ENCODE results near the gene SIPA1L2.

Gene SIPA1L2

DNA sequence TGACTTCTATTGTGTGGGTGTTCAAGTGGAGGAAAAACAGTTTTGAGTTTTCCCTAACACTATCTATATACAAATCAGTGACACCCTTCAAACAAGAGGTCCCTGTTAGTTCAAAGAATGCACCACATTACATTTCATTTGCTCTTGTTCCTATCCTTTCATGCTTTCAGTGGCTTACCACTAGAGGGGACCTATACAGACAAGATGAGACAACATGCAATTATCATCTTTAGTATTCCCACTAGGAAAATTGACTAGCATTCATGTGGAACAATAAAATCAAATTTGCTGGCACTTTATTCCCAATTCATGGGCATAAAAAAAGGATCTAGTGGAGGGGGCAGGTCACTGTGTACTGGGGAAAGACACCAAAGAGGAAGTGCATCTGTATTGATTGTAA, 13.3 kb upstream of the SIPA1L2 start:
- DNase-seq (ENCODE audit: low spot score) = no peak

DNA sequence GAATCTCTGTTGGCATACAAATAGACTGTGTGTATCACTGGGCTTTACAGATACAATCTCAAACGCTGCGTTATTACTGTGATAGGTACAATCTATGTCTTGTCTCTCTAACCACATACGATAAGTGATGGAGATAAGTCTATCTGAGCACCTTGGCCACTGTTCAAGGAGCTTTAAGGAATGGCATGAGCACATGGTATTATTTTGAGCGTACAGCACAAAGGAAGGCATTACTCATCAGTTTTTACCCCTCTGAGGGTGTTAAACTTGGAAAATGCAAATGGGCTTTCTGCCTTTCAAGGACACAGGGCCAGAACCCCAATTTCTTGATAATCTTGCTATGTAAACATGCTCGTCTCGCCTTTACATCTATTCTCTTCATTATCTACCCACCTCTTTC, 11.6 kb upstream of the SIPA1L2 start:
- no peak for DNase-seq (ENCODE audit: low spot score)

DNA sequence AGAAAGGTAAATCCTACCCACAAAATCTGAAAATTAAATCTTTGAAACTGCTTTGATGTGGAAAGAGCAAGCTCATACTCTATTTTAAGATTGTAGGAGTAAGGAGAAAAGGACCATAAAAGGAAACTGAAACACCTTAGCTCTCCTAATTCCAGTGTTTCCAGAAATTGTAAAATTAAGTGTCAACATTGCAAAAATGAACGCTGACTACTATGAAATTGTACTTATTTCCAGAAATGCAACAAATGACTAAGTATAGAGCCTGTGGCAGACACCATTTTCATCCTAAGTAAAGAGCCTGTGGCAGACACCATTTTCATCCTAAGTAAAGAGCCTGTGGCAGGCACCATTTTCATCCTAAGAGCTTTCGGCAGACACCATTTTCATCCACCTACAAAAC, 6.9 kb upstream of the SIPA1L2 start:
- DNase-seq (ENCODE audit: low spot score) = no peak

DNA sequence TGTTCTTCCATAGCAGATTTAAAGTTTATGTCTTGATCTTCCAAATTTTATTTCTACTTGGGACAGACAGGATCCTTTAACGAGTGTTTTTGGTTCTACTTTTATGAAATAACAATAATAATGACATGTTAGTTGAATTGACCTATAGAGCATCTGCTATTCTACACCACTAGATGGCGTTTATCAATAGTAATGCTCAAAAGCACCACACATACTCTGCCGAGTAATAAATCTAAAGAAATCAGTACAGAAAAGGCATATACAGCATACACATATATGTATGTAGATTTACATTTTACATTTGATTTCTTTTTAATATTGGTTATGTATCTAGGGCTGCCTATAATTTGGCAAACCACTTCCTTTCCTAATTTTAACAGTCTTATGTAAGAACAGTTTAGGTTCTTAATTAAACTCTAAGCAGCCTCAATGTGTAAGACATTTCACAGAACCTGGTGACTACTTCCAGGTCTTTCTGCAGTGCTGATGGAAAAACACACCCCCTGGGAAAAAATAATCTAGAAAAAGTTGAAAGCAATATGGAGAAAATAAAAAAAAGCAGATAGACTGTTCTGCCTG, 5.9 kb upstream of the SIPA1L2 start:
- DNase-seq (ENCODE audit: low spot score) = peak; percentile 80

DNA sequence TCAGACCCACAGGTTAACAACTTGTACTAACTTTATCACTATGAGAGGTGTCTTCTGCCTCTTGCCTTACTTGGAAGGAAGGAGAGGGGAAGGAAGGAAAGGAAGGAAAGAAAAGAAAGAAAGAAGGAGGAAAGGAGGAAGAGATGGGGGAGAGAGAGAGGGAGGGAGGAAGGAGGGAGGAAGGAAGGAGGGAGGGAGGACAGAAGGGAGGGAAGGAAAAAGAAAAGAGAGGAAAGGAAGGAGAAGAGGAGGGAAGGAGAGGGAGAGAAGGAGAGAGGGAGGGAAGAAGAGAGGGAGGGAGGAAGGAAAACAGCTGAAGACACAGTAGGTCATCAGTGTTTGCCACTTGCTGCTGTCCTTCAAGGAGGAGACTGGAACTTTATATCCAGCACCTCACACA, 5.3 kb upstream of the SIPA1L2 start:
- no peak for DNase-seq (ENCODE audit: low spot score)

GRCh38 chr1:232634096-232634495, 4.2 kb upstream of the SIPA1L2 start:
- no peak for DNase-seq (ENCODE audit: low spot score)

- DNase-seq (ENCODE audit: low spot score) = no peak
Measured at GRCh38 chr1:232630894-232631195, 912 bp upstream of the SIPA1L2 start.

DNA sequence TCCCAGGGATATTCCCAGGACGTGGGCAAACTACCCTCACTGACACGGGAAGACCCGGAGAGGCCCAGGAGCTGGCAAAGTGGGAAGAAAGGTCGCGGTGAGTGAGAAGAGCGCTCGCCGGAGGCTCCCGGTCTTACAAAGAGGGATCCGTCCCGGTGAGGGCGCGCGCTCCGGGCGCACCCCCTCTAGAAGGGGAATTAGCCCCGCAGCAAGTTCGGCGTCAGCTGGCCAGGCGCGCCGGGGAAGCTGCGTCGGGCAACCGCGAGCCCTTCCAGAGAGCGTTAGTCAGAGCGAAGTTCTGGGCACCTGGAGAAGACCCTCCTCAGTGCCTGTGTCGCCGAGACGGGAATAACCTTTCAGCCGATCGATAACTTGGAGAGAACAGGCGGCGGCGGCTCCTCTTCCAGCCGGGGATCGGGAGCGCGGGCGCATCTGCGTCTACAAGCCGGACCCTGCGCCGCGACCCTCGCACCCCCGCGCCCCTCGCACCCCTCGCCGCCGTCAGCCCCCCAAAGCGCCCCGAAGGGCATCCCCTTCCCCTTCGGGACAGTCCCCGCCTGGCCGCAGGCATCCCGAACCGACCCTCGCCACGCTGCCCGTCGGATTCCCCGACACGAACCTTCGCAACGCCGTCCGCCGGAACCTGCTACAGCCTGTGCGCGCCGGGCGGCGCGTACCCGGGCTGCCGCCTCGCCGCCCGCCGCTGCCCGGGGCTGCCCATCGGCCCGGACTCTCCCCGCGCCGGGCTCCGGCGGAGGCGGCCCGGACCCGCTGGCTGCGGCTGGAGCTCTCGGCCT, 485 bp downstream of the SIPA1L2 start:
- DNase-seq (ENCODE audit: low spot score) = peak; percentile 23

DNA sequence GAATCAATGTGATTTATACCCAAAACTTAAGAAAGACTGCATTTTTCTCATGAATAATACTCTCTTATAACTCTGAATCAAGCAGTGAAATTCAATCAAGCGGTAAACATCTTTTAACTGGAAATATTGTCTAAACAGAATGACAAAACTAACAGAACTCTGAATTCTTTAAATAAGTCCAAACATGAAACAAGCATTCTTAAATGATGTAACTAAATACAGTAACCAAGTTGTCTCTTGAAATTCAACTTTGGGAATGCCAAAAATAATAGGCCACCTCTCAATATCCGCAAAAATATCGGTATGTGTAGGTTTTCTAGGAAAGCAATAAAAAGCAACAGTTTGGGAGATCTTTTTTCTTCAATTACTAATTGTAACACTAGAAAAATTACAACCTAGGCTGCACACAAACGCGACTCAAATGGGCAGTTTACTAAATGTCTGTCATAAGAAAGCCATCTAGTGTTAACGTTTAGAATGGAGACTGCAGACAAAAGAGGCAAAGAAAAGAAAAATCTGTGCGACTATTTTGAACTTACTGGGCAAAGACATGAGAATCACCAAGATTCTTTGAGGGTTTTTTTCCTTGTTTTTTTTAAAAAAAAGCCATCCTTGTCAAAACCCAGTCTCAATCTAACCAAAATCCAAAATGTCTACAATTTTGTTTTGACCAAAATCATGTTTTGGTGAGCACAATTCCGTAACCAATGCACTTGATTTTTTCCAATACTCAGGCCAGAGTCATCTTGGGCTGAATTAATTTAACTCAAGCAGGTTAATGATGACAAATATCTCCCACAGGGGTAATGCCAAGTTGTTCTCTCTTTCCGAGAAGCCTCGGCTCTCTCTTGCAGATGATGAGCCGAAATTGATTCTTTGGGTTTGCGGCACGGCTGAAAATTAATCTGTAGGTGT, 1.3 kb downstream of the SIPA1L2 start:
- DNase-seq (ENCODE audit: low spot score) = no peak

DNA sequence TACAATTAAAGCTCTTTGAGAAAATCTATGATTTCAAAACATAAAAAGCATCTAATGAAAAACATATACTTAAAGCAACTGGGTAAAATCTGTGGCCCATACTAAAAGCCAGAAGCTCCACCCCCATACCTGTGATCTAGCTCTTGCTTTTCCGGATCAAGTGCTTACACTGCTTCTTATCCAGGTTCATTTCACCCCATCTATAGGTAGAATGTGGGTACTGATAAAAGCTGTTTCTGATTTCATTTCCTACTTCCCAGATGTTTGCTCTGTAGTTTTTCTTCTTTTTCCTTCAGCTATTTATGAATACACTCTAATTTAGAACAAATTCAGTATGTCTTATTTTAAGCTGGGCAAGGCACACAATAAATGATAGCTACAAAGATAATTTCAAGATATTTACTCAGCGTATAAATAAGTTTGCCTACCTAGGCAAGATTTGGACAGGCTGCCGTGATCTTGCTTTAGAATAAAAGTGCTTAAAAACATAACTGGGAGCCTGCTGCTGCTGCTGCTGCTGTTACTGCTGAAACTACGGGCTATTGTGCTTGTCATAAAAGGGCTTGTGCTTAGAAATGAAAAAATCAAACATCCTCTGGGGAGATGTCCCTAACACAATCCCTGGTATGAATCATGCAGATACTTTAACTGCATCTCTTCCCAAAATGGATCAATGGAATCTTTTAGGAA, 2.1 kb downstream of the SIPA1L2 start:
- peak; percentile 73 for DNase-seq (ENCODE audit: low spot score)

- DNase-seq (ENCODE audit: low spot score) = no peak
Measured at GRCh38 chr1:232627171-232627570, 2.8 kb downstream of the SIPA1L2 start.

GRCh38 chr1:232626452-232626851, 3.5 kb downstream of the SIPA1L2 start:
- no peak for DNase-seq (ENCODE audit: low spot score)

GRCh38 chr1:232625319-232625868, 4.5 kb downstream of the SIPA1L2 start:
- DNase-seq (ENCODE audit: low spot score) = no peak

DNA sequence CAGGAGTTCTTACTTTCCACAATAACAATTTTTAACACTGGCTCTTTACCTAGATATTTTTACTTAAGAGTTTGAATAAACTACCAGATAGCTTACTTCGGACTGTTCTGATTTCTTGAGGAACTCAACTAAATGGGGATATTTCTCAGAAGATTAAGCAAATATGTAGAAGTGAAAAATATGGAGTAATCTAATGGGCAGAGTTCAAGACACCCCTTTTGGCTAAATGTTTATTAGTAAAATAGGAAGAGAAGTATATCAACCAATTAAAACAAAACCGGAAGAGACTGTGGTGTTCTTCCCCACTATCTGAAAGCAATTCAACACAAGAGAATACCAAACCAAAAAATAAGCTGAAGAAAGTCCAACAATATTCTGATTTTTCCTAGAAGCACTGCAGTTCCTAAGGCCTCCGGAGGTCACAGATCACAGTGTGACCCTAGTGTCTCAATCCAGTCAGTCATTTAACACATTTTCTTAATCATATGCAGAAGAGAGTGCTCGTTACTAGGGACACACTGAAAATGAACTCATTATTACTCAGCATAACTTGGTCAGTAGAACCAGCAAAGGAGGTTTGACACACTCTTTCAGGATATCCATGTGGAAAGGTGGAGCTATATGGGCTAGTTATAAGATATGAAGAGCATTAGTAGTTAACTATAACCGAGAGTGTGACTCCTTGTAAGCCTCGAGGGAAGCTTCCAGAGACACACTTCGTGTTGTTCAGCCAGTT, 5.2 kb downstream of the SIPA1L2 start:
- DNase-seq (ENCODE audit: low spot score) = no peak

GRCh38 chr1:232622981-232623380, 7.0 kb downstream of the SIPA1L2 start:
- peak; percentile 60 for DNase-seq (ENCODE audit: low spot score)

- peak; percentile 83 for DNase-seq (ENCODE audit: low spot score)
Measured at GRCh38 chr1:232622378-232622777, 7.6 kb downstream of the SIPA1L2 start.

DNA sequence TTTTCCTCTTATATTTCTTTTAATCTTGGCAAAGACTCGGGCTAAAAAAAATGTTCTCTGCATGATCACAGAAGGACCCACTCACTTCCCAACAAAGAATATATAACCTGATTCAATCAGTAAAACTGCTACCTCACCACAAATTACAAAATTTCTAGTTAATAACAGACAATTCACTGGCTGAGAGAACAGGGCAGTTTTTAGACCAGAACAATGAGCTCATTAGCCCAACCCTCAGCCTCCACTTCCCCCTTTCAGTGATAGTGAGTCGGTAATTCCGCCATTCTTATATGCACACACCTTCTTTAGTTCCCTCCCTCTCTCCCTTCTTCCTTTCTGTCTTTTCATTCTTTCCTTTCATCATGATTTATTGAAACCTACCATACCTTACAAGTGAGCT, 8.9 kb downstream of the SIPA1L2 start:
- DNase-seq (ENCODE audit: low spot score) = no peak

- peak; percentile 81 for DNase-seq (ENCODE audit: low spot score)
Measured at GRCh38 chr1:232620356-232620969, 9.5 kb downstream of the SIPA1L2 start.

DNA sequence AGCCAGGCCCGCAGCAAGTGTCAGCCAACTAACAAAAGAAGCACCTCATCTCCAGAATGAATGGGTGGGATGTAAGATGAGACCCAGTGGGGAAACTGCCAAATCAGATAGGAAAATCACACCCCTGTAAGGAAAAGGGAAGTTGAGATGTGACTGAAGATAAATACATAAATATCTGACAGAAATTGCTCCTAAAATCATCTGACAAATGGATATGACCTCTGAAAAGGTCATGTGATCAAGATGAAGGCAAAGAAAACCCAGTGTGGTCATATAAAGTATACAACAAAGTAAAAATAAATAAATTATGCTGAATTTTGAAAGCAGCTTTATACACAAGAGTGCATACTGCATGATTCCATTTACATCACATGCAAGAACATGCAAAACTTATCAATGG, 12.7 kb downstream of the SIPA1L2 start:
- DNase-seq (ENCODE audit: low spot score) = no peak

- no peak for DNase-seq (ENCODE audit: low spot score)
Measured at GRCh38 chr1:232615306-232615800, 14.6 kb downstream of the SIPA1L2 start.

- DNase-seq (ENCODE audit: low spot score) = no peak
Measured at GRCh38 chr1:232614811-232615210, 15.1 kb downstream of the SIPA1L2 start.

Data from LoVo (cell line).